GM19351 (cell line): ENCODE data around the gene NANOS1.

Source experiments
- ATAC-seq: cut with Tn5 transposase; IDR thresholded peaks from one replicate; pipeline ENCODE4 v1.9.1; 2021; ENCODE audit warnings: mild to moderate bottlenecking, moderate library complexity; ENCODE audit not compliant: unreplicated experiment

The NANOS1 gene

GRCh38 chr10:119055472-119055871 lies 26.0 kb downstream of the NANOS1 start:
- ATAC-seq = no peak

GRCh38 chr10:119058010-119058409 lies 28.5 kb downstream of the NANOS1 start:
- ATAC-seq = no peak

- no peak for ATAC-seq
These were observed 30.0 kb downstream of the NANOS1 start for GRCh38 chr10:119059557-119059956.

GRCh38 chr10:119060107-119060506 lies 30.6 kb downstream of the NANOS1 start:
- ATAC-seq = no peak

GRCh38 chr10:119061352-119061751 lies 31.8 kb downstream of the NANOS1 start:
- no peak for ATAC-seq

GRCh38 chr10:119061926-119062325 lies 32.4 kb downstream of the NANOS1 start:
- no peak for ATAC-seq

- ATAC-seq = no peak
These were observed 41.1 kb downstream of the NANOS1 start for GRCh38 chr10:119070395-119071165.

GRCh38 chr10:119073584-119073983 lies 44.1 kb downstream of the NANOS1 start:
- no peak for ATAC-seq

GRCh38 chr10:119078422-119079179 lies 49.1 kb downstream of the NANOS1 start:
- ATAC-seq = no peak

- peak; percentile 65 for ATAC-seq
These were observed 50.3 kb downstream of the NANOS1 start for GRCh38 chr10:119079599-119080520.

- ATAC-seq = peak; percentile 75
These were observed 51.2 kb downstream of the NANOS1 start, which contains the start of gene EIF3A for GRCh38 chr10:119080521-119081259. TSS of gene EIF3A (minus strand) at chr10:119080817. CDS start at chr10:119080676, 141 bp downstream.
